CD14-positive monocyte (primary cell): ENCODE results near the gene DRC7. TPM values are rescaled to one million over a fixed set of nuclear protein-coding genes. Genes with fewer than 3 reads are reported as not detected.
"Not testable (repeated sequence)": the region's sequence is repeated elsewhere in the genome, so short reads cannot be mapped to it uniquely, and the experiment has no call there.

Experiments
- DNase-seq, 3 donors: peaks; one replicate each; pipeline ENCODE4 v3.0.0-alpha.2; 2011 to 2022
- H2AFZ ChIP-seq: 2 replicates; pipeline ENCODE4 v1.6.0; 2012; ENCODE audit warnings: mild to moderate bottlenecking, low read depth, low read length, inconsistent platforms; ENCODE audit not compliant: insufficient read depth, poor library complexity, severe bottlenecking
- H3K27ac ChIP-seq, 2 donors: 1 replicate in 1 of 2; 2 replicates in 1 of 2; pipeline ENCODE4 v1.5.1; 2012 to 2013; ENCODE audit warnings: low read length in 2 of 2, control low read depth in 1 of 2, inconsistent platforms in 1 of 2, low read depth in 1 of 2, mild to moderate bottlenecking in 1 of 2
- H3K27me3 ChIP-seq, 2 donors: one replicate each; pipeline versions ENCODE4 v1.6.0 to v1.6.1; 2011 to 2013; ENCODE audit warnings: low read length in 2 of 2; ENCODE audit not compliant: control insufficient read depth in 2 of 2, insufficient read depth in 2 of 2
- H3K36me3 ChIP-seq, 2 donors: replicated peaks in 1 of 2; 1 replicate in 1 of 2; 2 replicates in 1 of 2; pipeline versions ENCODE4 v1.5.1 to v1.6.1; 2012 to 2013; ENCODE audit warnings: low read length in 2 of 2, control low read depth in 1 of 2, inconsistent platforms in 1 of 2, mild to moderate bottlenecking in 1 of 2; ENCODE audit not compliant: insufficient read depth in 2 of 2, control insufficient read depth in 1 of 2
- H3K4me1 ChIP-seq, 2 donors: 1 replicate in 1 of 2; 2 replicates in 1 of 2; pipeline versions ENCODE4 v1.5.1 to v1.6.1; 2012 to 2013; ENCODE audit warnings: low read length in 2 of 2, control low read depth in 1 of 2, inconsistent platforms in 1 of 2, mild to moderate bottlenecking in 1 of 2, moderate library complexity in 1 of 2; ENCODE audit not compliant: insufficient read depth in 2 of 2, control insufficient read depth in 1 of 2
- H3K4me2 ChIP-seq: replicated peaks from 2 replicates; pipeline ENCODE3; 2012; ENCODE audit warnings: low read length, moderate library complexity, mild to moderate bottlenecking; ENCODE audit not compliant: poor library complexity, severe bottlenecking; ENCODE audit errors: extremely low read depth
- H3K4me3 ChIP-seq, 3 experiments: fragments of 200-600 bp in 1 of 3; sonication (generic) in 1 of 3; replicated peaks in 1 of 3; 1 replicate in 2 of 3; 2 replicates in 1 of 3; pipeline ENCODE4 v1.5.1; 2011 to 2013; ENCODE audit warnings: low read length in 3 of 3, mild to moderate bottlenecking in 3 of 3, control low read depth in 2 of 3, low read depth in 2 of 3, inconsistent platforms in 1 of 3, moderate library complexity in 1 of 3
- H3K79me2 ChIP-seq: 2 replicates; pipeline ENCODE4 v1.6.0; 2012; ENCODE audit warnings: mild to moderate bottlenecking, control low read depth, inconsistent platforms, low read length, moderate library complexity; ENCODE audit not compliant: insufficient read depth
- H3K9ac ChIP-seq: 2 replicates; pipeline ENCODE4 v1.6.0; 2017; ENCODE audit warnings: low read length, mild to moderate bottlenecking; ENCODE audit not compliant: insufficient read depth, poor library complexity, severe bottlenecking
- H3K9me3 ChIP-seq, 2 donors: replicated peaks in 1 of 2; 1 replicate in 1 of 2; 2 replicates in 1 of 2; pipeline versions ENCODE4 v1.5.1 to v1.6.1; 2012 to 2013; ENCODE audit warnings: low read length in 2 of 2, control low read depth in 1 of 2; ENCODE audit not compliant: control insufficient read depth in 1 of 2, insufficient read depth in 1 of 2
- H4K20me1 ChIP-seq: 2 replicates; pipeline ENCODE4 v1.6.0; 2012; ENCODE audit warnings: mild to moderate bottlenecking, low read length, control low read depth, moderate library complexity; ENCODE audit not compliant: insufficient read depth
- H3K27ac Mint-ChIP-seq, 7 donors: one replicate each; pipeline ENCODE4 v1.8.0; 2020; ENCODE audit warnings: mild to moderate bottlenecking in 7 of 7, mixed read lengths in 7 of 7, moderate library complexity in 6 of 7, inconsistent platforms in 2 of 7
- H3K27me3 Mint-ChIP-seq, 3 donors: one replicate each; pipeline ENCODE4 v1.8.0; 2021 to 2022; ENCODE audit warnings: low read depth in 3 of 3, mild to moderate bottlenecking in 3 of 3, mixed read lengths in 3 of 3, moderate library complexity in 3 of 3, inconsistent platforms in 1 of 3
- H3K36me3 Mint-ChIP-seq, 2 donors: one replicate each; pipeline ENCODE4 v1.8.0; 2020; ENCODE audit warnings: mixed read lengths in 2 of 2, inconsistent platforms in 1 of 2, mild to moderate bottlenecking in 1 of 2
- H3K4me1 Mint-ChIP-seq: one replicate; pipeline ENCODE4 v1.8.0; 2020; ENCODE audit warnings: mild to moderate bottlenecking, mixed read lengths
- H3K4me3 Mint-ChIP-seq, 2 donors: one replicate each; pipeline ENCODE4 v1.8.0; 2020; ENCODE audit warnings: mild to moderate bottlenecking in 2 of 2, mixed read lengths in 2 of 2, moderate library complexity in 1 of 2
- H3K9me3 Mint-ChIP-seq, 7 donors: one replicate each; pipeline ENCODE4 v1.8.0; 2020 to 2022; ENCODE audit warnings: mixed read lengths in 7 of 7, mild to moderate bottlenecking in 6 of 7, moderate library complexity in 6 of 7, inconsistent platforms in 2 of 7
- WGBS: methylation state at CpG from one replicate; pipeline ENCODE4 v1.1.5; 2013; ENCODE audit warnings: missing lambda C conversion rate; ENCODE audit not compliant: insufficient coverage; 5-methylcytosine and 5-hydroxymethylcytosine counted together
- intact Hi-C, 2 donors: fragments of 100-400 bp; cut with micrococcal nuclease; formaldehyde crosslinking; loops; one replicate each; pipeline versions ENCODE4 v1.15.0 to v1.15.1; 2023
- polyA plus RNA-seq, 3 donors: library from polyadenylated mRNA; depleted of rRNA in 1 of 3; unstranded in 2 of 3; stranded (reverse) in 1 of 3; fragments of 300-500 nt in 2 of 3; fragments of >200 nt in 1 of 3; fragmentation: Illumina TruSeq in 2 of 3; gene quantifications; 1 replicate in 2 of 3; 2 replicates in 1 of 3; pipeline ENCODE4 v1.2.3, GENCODE V29; 2012 to 2021
- TF ChIP-seq, protein P1 (sequence below): fragments of 200-600 bp; IDR thresholded peaks from one replicate; pipeline ENCODE4 v1.8.0; 2022; ENCODE audit warnings: antibody characterized with exemption, mild to moderate bottlenecking

Gene DRC7
- polyA plus RNA-seq, 3 donors, result 0.11 to 0.41 TPM; not detected in 1

DNA sequence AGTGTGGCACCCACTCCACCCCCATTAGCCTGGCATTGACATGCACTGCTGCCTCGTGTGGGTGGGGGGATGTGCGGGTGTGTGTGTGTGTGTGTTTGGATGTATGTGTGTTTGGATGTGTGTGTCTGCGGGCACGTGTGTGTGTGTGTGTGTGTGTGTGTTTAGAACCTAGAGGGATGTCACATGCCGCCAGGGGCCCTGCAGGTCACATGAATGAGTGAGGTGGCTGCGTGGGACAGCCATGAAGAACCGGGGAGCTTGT, 50.0 kb downstream of the DRC7 start:
- Mint-ChIP-seq H3K9me3 (no peaks in the 10 kb centered on the region), H3K36me3 (peaks cover 19 to 45% of the 10 kb centered on the region in 2 donors), H3K27ac (no peak overlapping the region), H3K4me1 (no peaks in the 10 kb centered on the region), H3K27me3 (no peaks in the 10 kb centered on the region), H3K4me3 (no peak overlapping the region)
- Histone ChIP-seq H3K4me3 (no peak overlapping the region), H3K36me3 (peaks cover 22 to 46% of the 10 kb centered on the region in 2 donors), H3K79me2 (no peaks in the 10 kb centered on the region), H3K9ac (no peak overlapping the region), H3K9me3 (no peaks in the 10 kb centered on the region), H3K27ac (no peak overlapping the region), H4K20me1 (no peaks in the 10 kb centered on the region), H3K4me2 (no peak overlapping the region), H3K4me1 (no peaks in the 10 kb centered on the region), H2AFZ (no peak overlapping the region), H3K27me3 (no peaks in the 10 kb centered on the region)
- TF ChIP-seq, protein P1, sequence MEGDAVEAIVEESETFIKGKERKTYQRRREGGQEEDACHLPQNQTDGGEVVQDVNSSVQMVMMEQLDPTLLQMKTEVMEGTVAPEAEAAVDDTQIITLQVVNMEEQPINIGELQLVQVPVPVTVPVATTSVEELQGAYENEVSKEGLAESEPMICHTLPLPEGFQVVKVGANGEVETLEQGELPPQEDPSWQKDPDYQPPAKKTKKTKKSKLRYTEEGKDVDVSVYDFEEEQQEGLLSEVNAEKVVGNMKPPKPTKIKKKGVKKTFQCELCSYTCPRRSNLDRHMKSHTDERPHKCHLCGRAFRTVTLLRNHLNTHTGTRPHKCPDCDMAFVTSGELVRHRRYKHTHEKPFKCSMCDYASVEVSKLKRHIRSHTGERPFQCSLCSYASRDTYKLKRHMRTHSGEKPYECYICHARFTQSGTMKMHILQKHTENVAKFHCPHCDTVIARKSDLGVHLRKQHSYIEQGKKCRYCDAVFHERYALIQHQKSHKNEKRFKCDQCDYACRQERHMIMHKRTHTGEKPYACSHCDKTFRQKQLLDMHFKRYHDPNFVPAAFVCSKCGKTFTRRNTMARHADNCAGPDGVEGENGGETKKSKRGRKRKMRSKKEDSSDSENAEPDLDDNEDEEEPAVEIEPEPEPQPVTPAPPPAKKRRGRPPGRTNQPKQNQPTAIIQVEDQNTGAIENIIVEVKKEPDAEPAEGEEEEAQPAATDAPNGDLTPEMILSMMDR, result no peak
- WGBS, result 100% methylated on average over 6 of the region's 7 CpGs
- DNase-seq, result no peak
- intact Hi-C loops, result no loop called here

DNA sequence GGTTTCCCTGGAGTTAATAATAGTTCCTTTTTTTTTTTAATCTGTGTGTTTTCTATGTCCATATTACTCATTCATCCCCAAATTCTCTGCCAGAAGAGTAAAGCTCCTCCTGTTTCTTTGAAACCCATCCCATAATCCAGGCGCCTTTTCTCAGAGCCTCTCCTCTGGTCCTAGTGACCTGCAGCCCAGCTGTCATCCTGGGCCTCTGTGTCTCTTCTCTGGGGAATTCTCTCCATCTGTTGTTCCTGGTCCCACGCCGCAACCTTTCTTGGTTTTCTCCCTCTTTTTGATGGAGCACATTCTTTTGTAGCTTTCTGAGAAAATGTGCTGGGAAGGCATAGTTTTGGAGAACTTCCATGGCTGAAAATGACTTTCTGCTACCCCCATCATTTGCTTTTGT, 51.2 kb downstream of the DRC7 start:
- Histone ChIP-seq H3K4me3 (no peak overlapping the region), H4K20me1 (no peaks in the 10 kb centered on the region), H3K4me1 (no peaks in the 10 kb centered on the region), H3K36me3 (peaks cover 25 to 49% of the 10 kb centered on the region in 2 donors), H3K9ac (no peak overlapping the region), H3K4me2 (no peak overlapping the region), H3K27me3 (no peaks in the 10 kb centered on the region), H3K27ac (no peak overlapping the region), H3K9me3 (no peaks in the 10 kb centered on the region), H2AFZ (no peak overlapping the region), H3K79me2 (no peaks in the 10 kb centered on the region)
- Mint-ChIP-seq H3K36me3 (peaks cover 24 to 47% of the 10 kb centered on the region in 2 donors), H3K4me3 (no peak overlapping the region), H3K27ac (peak overlapping the region in 1 of 7 donors; percentile 6), H3K9me3 (no peaks in the 10 kb centered on the region), H3K4me1 (no peaks in the 10 kb centered on the region), H3K27me3 (no peaks in the 10 kb centered on the region)
- TF ChIP-seq, protein P1, result no peak
- 95% methylated on average over 2 of the region's 3 CpGs for WGBS
- intact Hi-C loops, result no loop called here
- DNase-seq, result no peak

DNA sequence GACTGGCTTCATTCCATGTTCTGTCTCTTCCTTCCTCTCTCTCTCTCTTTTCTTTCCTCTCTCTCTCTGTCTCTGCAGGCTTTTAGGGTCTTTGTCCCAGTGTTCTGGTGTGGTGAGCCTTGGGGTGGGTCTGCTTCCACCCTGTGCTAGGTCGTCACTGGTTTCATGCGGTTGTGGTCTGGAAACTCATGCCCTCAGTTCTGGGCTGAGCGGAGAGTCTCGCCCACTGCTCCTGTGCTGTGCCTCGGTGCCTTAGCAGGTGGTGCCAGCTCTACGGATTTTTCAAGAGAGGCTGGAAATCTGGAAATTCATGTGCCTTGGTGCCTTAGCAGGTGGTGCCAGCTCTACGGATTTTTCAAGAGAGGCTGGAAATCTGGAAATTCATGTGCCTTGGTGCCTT, 51.7 kb downstream of the DRC7 start:
- H3K27ac ChIP-seq, H3K79me2 ChIP-seq, DNase-seq, H3K4me3 Mint-ChIP-seq, H3K4me1 Mint-ChIP-seq, H3K27me3 ChIP-seq, H3K4me1 ChIP-seq, H4K20me1 ChIP-seq, H3K4me3 ChIP-seq, H2AFZ ChIP-seq, H3K27me3 Mint-ChIP-seq, H3K4me2 ChIP-seq, H3K9ac ChIP-seq, H3K9me3 ChIP-seq, intact Hi-C loops, H3K9me3 Mint-ChIP-seq: not testable (repeated sequence)
- peaks cover 28 to 49% of the 10 kb centered on the region in 2 donors for H3K36me3 Mint-ChIP-seq
- H3K27ac Mint-ChIP-seq, result peak overlapping the region in 2 of 7 donors; percentile 13 to 49
- H3K36me3 ChIP-seq, result peaks cover 25 to 53% of the 10 kb centered on the region in 2 donors
- WGBS, result 93% methylated on average over 6 of the region's 7 CpGs
